Measurements from ENCODE around the gene MED13L. TPM values are rescaled to one million over a fixed set of nuclear protein-coding genes. Genes with fewer than 3 reads are reported as not detected.

Gene MED13L
- total RNA-seq, 2 experiments from 2014 or later: 203 to 208 TPM

DNA sequence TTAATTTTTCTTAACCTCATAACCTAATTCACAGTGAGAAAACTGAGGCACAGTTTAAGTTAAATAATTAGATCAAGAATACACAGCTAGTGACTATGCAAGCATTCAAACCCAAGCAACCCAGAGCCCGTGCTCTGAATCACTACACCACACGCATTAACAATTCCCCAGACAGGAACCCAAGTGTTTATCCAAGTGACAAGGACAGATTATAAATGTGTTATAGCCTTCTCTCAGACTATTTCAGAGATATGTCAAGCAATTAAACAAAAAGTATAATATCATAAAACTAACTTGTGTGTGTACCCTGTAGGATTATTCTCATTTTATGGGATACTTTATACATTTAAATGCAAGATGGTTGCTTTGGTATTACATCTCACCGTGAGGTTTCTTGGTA is 43.8 kb downstream of the MED13L start:
- ATAC-seq (ENCODE audit: poor library complexity) (no peak), DNase-seq (no peak)
- H3K9me3 ChIP-seq (ENCODE audit: control insufficient read depth in 1 of 2, insufficient read depth in 1 of 2, low read length in 2 of 2): no peaks in the 10 kb centered on the region
- TF ChIP-seq, protein P1, sequence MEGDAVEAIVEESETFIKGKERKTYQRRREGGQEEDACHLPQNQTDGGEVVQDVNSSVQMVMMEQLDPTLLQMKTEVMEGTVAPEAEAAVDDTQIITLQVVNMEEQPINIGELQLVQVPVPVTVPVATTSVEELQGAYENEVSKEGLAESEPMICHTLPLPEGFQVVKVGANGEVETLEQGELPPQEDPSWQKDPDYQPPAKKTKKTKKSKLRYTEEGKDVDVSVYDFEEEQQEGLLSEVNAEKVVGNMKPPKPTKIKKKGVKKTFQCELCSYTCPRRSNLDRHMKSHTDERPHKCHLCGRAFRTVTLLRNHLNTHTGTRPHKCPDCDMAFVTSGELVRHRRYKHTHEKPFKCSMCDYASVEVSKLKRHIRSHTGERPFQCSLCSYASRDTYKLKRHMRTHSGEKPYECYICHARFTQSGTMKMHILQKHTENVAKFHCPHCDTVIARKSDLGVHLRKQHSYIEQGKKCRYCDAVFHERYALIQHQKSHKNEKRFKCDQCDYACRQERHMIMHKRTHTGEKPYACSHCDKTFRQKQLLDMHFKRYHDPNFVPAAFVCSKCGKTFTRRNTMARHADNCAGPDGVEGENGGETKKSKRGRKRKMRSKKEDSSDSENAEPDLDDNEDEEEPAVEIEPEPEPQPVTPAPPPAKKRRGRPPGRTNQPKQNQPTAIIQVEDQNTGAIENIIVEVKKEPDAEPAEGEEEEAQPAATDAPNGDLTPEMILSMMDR (IDR thresholded peaks at IDR 0.05): no peak
- intact Hi-C loops (cut with DNase I, micrococcal nuclease): loop anchor here in 1 of 2 experiments (10.0 kb wide), 1 partner anchor 89 kb away; no protein-coding TSS in a partner anchor
- H3K27ac Mint-ChIP-seq: no peak overlapping the region
- no peaks in the 10 kb centered on the region for H3K27me3 ChIP-seq (ENCODE audit: control insufficient read depth in 1 of 2, insufficient read depth in 2 of 2, low read length in 2 of 2)
- H3K36me3 ChIP-seq (ENCODE audit: insufficient read depth, low read length): peaks cover 3% of the 10 kb centered on the region
- H3K4me1 Mint-ChIP-seq (ENCODE audit: low read depth): peaks cover 48% of the 10 kb centered on the region
- ChIA-PET POLR2A (no interaction called here), CTCF (no interaction called here)
- no peak overlapping the region for H3K27ac ChIP-seq (ENCODE audit: low read depth in 1 of 2, low read length in 2 of 2)
- no peaks in the 10 kb centered on the region for H3K27me3 Mint-ChIP-seq
- H3K4me3 Mint-ChIP-seq: no peak overlapping the region
- H3K9me3 Mint-ChIP-seq: no peaks in the 10 kb centered on the region
- H3K4me1 ChIP-seq (ENCODE audit: insufficient read depth, low read length): peaks cover 3% of the 10 kb centered on the region
- H3K36me3 Mint-ChIP-seq (ENCODE audit: low read depth): peaks cover 23% of the 10 kb centered on the region
- H3K4me3 ChIP-seq (ENCODE audit: low read length): no peak overlapping the region

DNA sequence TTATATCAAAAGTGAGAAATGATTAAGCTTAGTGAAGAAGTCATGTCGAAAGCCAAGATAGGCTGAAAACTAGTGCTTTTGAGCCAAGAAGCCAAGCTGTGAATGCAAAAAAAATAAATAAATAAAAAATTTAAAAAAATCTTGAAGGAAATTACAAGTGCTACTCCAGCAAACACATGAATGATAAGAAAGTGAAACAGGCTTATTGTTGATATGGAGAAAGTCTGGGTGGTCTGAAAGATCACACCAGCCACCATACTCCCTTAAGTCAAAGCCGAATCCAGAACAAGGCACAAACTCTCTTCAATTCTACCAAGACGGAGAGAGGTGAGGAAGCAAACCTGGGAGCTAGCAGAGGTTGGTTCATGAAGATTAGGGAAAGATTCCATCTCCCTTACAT is 49.7 kb downstream of the MED13L start:
- ATAC-seq (ENCODE audit: poor library complexity) (no peak), DNase-seq (no peak)
- peaks cover 52% of the 10 kb centered on the region for H3K36me3 Mint-ChIP-seq (ENCODE audit: low read depth)
- H3K4me1 Mint-ChIP-seq (ENCODE audit: low read depth): peaks cover 46% of the 10 kb centered on the region
- CTCF ChIA-PET: interaction anchor here (0.9 to 1.9 kb wide), 3 partner anchors 8 to 15 kb away, joined by 3 to 5 read pairs (median 4); no protein-coding TSS in a partner anchor
- Histone ChIP-seq H3K4me3 (ENCODE audit: low read length) (no peak overlapping the region), H3K4me1 (ENCODE audit: insufficient read depth, low read length) (no peaks in the 10 kb centered on the region), H3K27me3 (ENCODE audit: control insufficient read depth in 1 of 2, insufficient read depth in 2 of 2, low read length in 2 of 2) (no peaks in the 10 kb centered on the region), H3K9me3 (ENCODE audit: control insufficient read depth in 1 of 2, insufficient read depth in 1 of 2, low read length in 2 of 2) (no peaks in the 10 kb centered on the region), H3K36me3 (ENCODE audit: insufficient read depth, low read length) (peaks cover 9% of the 10 kb centered on the region), H3K27ac (ENCODE audit: low read depth in 1 of 2, low read length in 2 of 2) (no peak overlapping the region)
- H3K9me3 Mint-ChIP-seq: no peaks in the 10 kb centered on the region
- no peak overlapping the region for H3K27ac Mint-ChIP-seq
- POLR2A ChIA-PET: interaction anchor here (0.6 to 1.0 kb wide), 2 partner anchors 8 to 20 kb away, joined by 3 to 5 read pairs; no protein-coding TSS in a partner anchor
- intact Hi-C loops (cut with DNase I, micrococcal nuclease): no loop called here
- TF ChIP-seq, protein P1 (IDR thresholded peaks at IDR 0.05): no peak
- H3K27me3 Mint-ChIP-seq: no peaks in the 10 kb centered on the region
- no peak overlapping the region for H3K4me3 Mint-ChIP-seq

DNA sequence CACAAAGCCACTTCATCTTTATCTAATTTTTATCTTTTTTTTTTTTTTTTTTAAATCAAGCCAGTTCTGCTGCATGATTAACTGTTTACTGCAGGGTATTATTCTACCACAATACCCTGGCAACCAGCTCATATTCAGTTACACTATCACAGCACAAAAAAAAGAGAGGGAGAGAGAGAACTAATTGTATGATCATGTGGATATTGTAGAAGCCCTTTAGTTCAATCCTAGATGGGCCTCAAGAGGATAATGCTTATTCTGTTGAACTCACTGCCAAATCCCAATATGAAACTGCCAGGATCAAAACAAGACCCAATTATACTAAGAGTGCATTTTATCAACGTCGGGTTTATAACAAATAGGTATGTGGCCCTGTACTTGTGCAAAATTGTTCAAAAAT is 51.5 kb downstream of the MED13L start:
- no peak overlapping the region for H3K4me3 Mint-ChIP-seq
- H3K4me1 Mint-ChIP-seq (ENCODE audit: low read depth): peaks cover 48% of the 10 kb centered on the region
- intact Hi-C loops (cut with DNase I, micrococcal nuclease): no loop called here
- CTCF ChIA-PET: interaction anchor here (1.6 kb wide), 1 partner anchor 10 kb away, joined by 4 read pairs; no protein-coding TSS in a partner anchor
- no peaks in the 10 kb centered on the region for H3K9me3 ChIP-seq (ENCODE audit: control insufficient read depth in 1 of 2, insufficient read depth in 1 of 2, low read length in 2 of 2)
- H3K4me3 ChIP-seq (ENCODE audit: low read length): no peak overlapping the region
- TF ChIP-seq, protein P1 (IDR thresholded peaks at IDR 0.05): no peak
- peaks cover 50% of the 10 kb centered on the region for H3K36me3 Mint-ChIP-seq (ENCODE audit: low read depth)
- ATAC-seq (ENCODE audit: poor library complexity) (no peak), DNase-seq (no peak)
- H3K9me3 Mint-ChIP-seq: no peaks in the 10 kb centered on the region
- no peaks in the 10 kb centered on the region for H3K27me3 ChIP-seq (ENCODE audit: control insufficient read depth in 1 of 2, insufficient read depth in 2 of 2, low read length in 2 of 2)
- no peaks in the 10 kb centered on the region for H3K4me1 ChIP-seq (ENCODE audit: insufficient read depth, low read length)
- POLR2A ChIA-PET: interaction anchor here (0.5 to 1.2 kb wide), 3 partner anchors 27 to 50 kb away, joined by 3 read pairs; no protein-coding TSS in a partner anchor
- H3K27ac Mint-ChIP-seq: no peak overlapping the region
- H3K27me3 Mint-ChIP-seq: no peaks in the 10 kb centered on the region
- no peak overlapping the region for H3K27ac ChIP-seq (ENCODE audit: low read depth in 1 of 2, low read length in 2 of 2)
- H3K36me3 ChIP-seq (ENCODE audit: insufficient read depth, low read length): peaks cover 9% of the 10 kb centered on the region
